GM12878 (cell line): ENCODE data around the gene UPF1. TPM values are rescaled to one million over a fixed set of nuclear protein-coding genes. Genes with fewer than 3 reads are reported as not detected.

Source experiments
- ATAC-seq: fragments of 200-7000 bp; cut with Tn5 transposase; 3 replicates; pipeline ENCODE4 v1.9.1; 2020; ENCODE audit warnings: mild to moderate bottlenecking, moderate library complexity
- BruUV-seq: library from RNA; stranded (reverse); fragments of 400-500 nt; replicated peaks from 2 replicates; lab custom pipeline; 2021; lab: Mats Ljungman, UMichigan
- CTCF ChIA-PET: fragments of 300-600 bp; sonication (Branson Sonifier 250); formaldehyde crosslinking; extraction: SDS; loops from one replicate; lab custom pipeline; 2021; ENCODE audit warnings: inconsistent platforms; lab: Yijun Ruan, JAX
- POLR2A ChIA-PET: fragments of 350-600 bp; formaldehyde crosslinking; extraction: SDS; loops from one replicate; lab custom pipeline; 2021; ENCODE audit warnings: inconsistent platforms; lab: Charles Lee
- RAD21 ChIA-PET: fragments of 300-600 bp; sonication (Branson Sonifier 250); formaldehyde crosslinking; loops from one replicate; lab custom pipeline; 2023; ENCODE audit warnings: antibody characterized with exemption; ENCODE audit not compliant: unreplicated experiment; lab: Charles Lee
- SMC1A ChIA-PET: fragments of 300-600 bp; sonication (Branson Sonifier 250); formaldehyde crosslinking; loops from one replicate; lab custom pipeline; 2023; ENCODE audit not compliant: unreplicated experiment, uncharacterized antibody; lab: Charles Lee
- DNase-seq: peaks from one replicate; pipeline ENCODE4 v3.0.0-alpha.2; 2011; ENCODE audit warnings: low read depth, low spot score
- FAIRE-seq: peaks from 3 replicates; lab custom pipeline; 2011; peaks lifted over from hg19 to GRCh38; lab: Jason Lieb, UNC
- H2AFZ ChIP-seq: 2 replicates; pipeline ENCODE4 v1.6.0; 2011; ENCODE audit warnings: low read depth, low read length, control low read depth; ENCODE audit not compliant: control insufficient read depth
- H3K27ac ChIP-seq: 2 replicates; pipeline ENCODE4 v1.5.1; 2011; ENCODE audit warnings: control low read depth; ENCODE audit not compliant: control insufficient read depth, insufficient read depth
- H3K27me3 ChIP-seq, 2 experiments: replicated peaks in 1 of 2; 2 replicates each; pipeline versions ENCODE4 v1.6.0 to v1.6.1; 2011; ENCODE audit warnings: low read length in 1 of 2; ENCODE audit not compliant: control insufficient read depth in 2 of 2, insufficient read depth in 2 of 2
- H3K36me3 ChIP-seq, 2 experiments: 2 replicates each; pipeline ENCODE4 v1.5.1; 2011; ENCODE audit warnings: low read length in 1 of 2; ENCODE audit not compliant: control insufficient read depth in 2 of 2, insufficient read depth in 2 of 2
- H3K4me1 ChIP-seq: 2 replicates; pipeline ENCODE4 v1.6.1; 2011; ENCODE audit warnings: mild to moderate bottlenecking, low read length, moderate library complexity, mixed read lengths; ENCODE audit not compliant: control insufficient read depth, insufficient read depth
- H3K4me2 ChIP-seq: 2 replicates; pipeline ENCODE4 v1.6.0; 2011; ENCODE audit warnings: control low read depth; ENCODE audit not compliant: control insufficient read depth, insufficient read depth
- H3K4me3 ChIP-seq: fragments of 200-600 bp; sonication (generic); 2 replicates; pipeline ENCODE4 v1.5.1; 2016
- H3K79me2 ChIP-seq: 2 replicates; pipeline ENCODE4 v1.6.0; 2011; ENCODE audit warnings: low read length; ENCODE audit not compliant: control insufficient read depth, insufficient read depth
- H3K9ac ChIP-seq: 2 replicates; pipeline ENCODE4 v1.8.0; 2011; ENCODE audit warnings: low read length, control low read depth, mixed read lengths; ENCODE audit not compliant: control insufficient read depth, insufficient read depth
- H3K9me3 ChIP-seq: replicated peaks from 3 replicates; pipeline ENCODE4 v1.5.1; 2011; ENCODE audit warnings: mild to moderate bottlenecking, low read length; ENCODE audit not compliant: control insufficient read depth, insufficient read depth
- H4K20me1 ChIP-seq: 2 replicates; pipeline ENCODE4 v1.6.0; 2011; ENCODE audit not compliant: control insufficient read depth, insufficient read depth
- BMI1 ChIP-seq: fragments of 450-650 bp; IDR thresholded peaks from 2 replicates; pipeline ENCODE4 v1.6.1; 2016; ENCODE audit warnings: mild to moderate bottlenecking, moderate library complexity, borderline replicate concordance
- CHD4 ChIP-seq: fragments of 200-600 bp; sonication (generic); IDR thresholded peaks from 2 replicates; pipeline ENCODE4 v1.6.1; 2016; ENCODE audit warnings: mild to moderate bottlenecking
- MYC ChIP-seq: IDR thresholded peaks from 2 replicates; pipeline ENCODE4 v1.6.1; 2011; ENCODE audit warnings: mild to moderate bottlenecking, low read length, moderate library complexity, inconsistent platforms; ENCODE audit not compliant: insufficient read depth, insufficient replicate concordance, insufficient read length, severe bottlenecking
- NR2F1 ChIP-seq: fragments of 450-650 bp; conservative IDR thresholded peaks from 2 replicates; pipeline ENCODE4 v1.6.1; 2017; ENCODE audit warnings: mild to moderate bottlenecking
- PAX5 ChIP-seq: IDR thresholded peaks from 2 replicates; pipeline ENCODE4 v1.6.1; 2011; ENCODE audit warnings: low read depth, low read length, borderline replicate concordance
- SMARCA5 ChIP-seq: fragments of 450-650 bp; IDR thresholded peaks from 2 replicates; pipeline ENCODE4 v1.6.1; 2017; ENCODE audit warnings: mild to moderate bottlenecking
- SP1 ChIP-seq: IDR thresholded peaks from one replicate; pipeline ENCODE4 v1.6.1; 2011; ENCODE audit warnings: low read depth, low read length
- TBL1XR1 ChIP-seq: IDR thresholded peaks from 2 replicates; pipeline ENCODE4 v1.6.1; 2012; ENCODE audit warnings: low read depth, low read length, improper control_type of control experiment
- WRNIP1 ChIP-seq: IDR thresholded peaks from 2 replicates; pipeline ENCODE4 v1.6.1; 2011; ENCODE audit warnings: low read depth, low read length, improper control_type of control experiment, borderline replicate concordance
- ZBED1 ChIP-seq: IDR thresholded peaks from 2 replicates; pipeline ENCODE4 v1.6.1; 2016; ENCODE audit warnings: borderline replicate concordance
- ZNF384 ChIP-seq: IDR thresholded peaks from 2 replicates; pipeline ENCODE4 v1.6.1; 2012; ENCODE audit warnings: low read depth, mild to moderate bottlenecking, low read length, improper control_type of control experiment, borderline replicate concordance
- whole genome bisulfite sequencing: methylation state at CpG from one replicate; pipeline ENCODE4 v1.1.6; 2016; ENCODE audit warnings: low lambda C conversion rate; ENCODE audit not compliant: insufficient replicate concordance, insufficient coverage; ENCODE audit errors: missing lambda C conversion rate; 5-methylcytosine and 5-hydroxymethylcytosine counted together
- in situ Hi-C: fragments of 300-500 bp; cut with MboI; formaldehyde crosslinking; loops from 9 replicates; pipeline ENCODE4 v1.14.3; 2018; ENCODE audit warnings: mixed read lengths
- intact Hi-C: fragments of 100-400 bp; cut with micrococcal nuclease; formaldehyde crosslinking; loops from one replicate; pipeline ENCODE4 v1.14.2; 2022; ENCODE audit not compliant: unreplicated experiment
- polyA plus RNA-seq, 11 experiments: library from polyadenylated mRNA; depleted of rRNA in 4 of 11; unstranded in 6 of 11; stranded (reverse) in 5 of 11; fragments of >200 nt; fragmentation: Nextera tagmentation in 4 of 11; fragmentation: Illumina TruSeq in 1 of 11; extraction: Ambion mirVana in 4 of 11; extraction: Trizol in 1 of 11; gene quantifications; 1 replicate in 1 of 11; 2 replicates in 10 of 11; pipeline versions ENCODE4 v1.2.1 to v1.2.3, GENCODE V29; 2011 to 2016; ENCODE audit warnings: inconsistent platforms in 2 of 11, missing spikeins in 2 of 11, low read depth in 1 of 11
- total RNA-seq, 4 experiments: library from RNA; depleted of rRNA in 3 of 4; stranded (reverse); fragments of >200 nt in 3 of 4; fragmentation: Illumina TruSeq in 1 of 4; extraction: Trizol in 1 of 4; gene quantifications; 2 replicates each; pipeline versions ENCODE4 v1.2.1 to v1.2.3, GENCODE V29; 2013 to 2021
- TF ChIP-seq, protein P1 (sequence below): fragments of 450-650 bp; IDR thresholded peaks from 2 replicates; pipeline ENCODE4 v1.6.1; 2018; ENCODE audit warnings: borderline replicate concordance, mild to moderate bottlenecking; ENCODE audit not compliant: partially characterized antibody
- TF ChIP-seq, protein P2 (sequence below): fragments of 450-650 bp; IDR thresholded peaks from 2 replicates; pipeline ENCODE4 v1.6.1; 2014; ENCODE audit warnings: mild to moderate bottlenecking
- TF ChIP-seq, protein P3 (sequence below): fragments of 150-350 bp; IDR thresholded peaks from 2 replicates; pipeline ENCODE4 v1.6.1; 2016; ENCODE audit warnings: low read depth, low read length
- TF ChIP-seq, protein P4 (sequence below): IDR thresholded peaks from 2 replicates; pipeline ENCODE4 v1.6.1; 2012; ENCODE audit warnings: low read depth, low read length, improper control_type of control experiment

Gene UPF1
- total and polyA plus RNA-seq, 10 of the 15 experiments (the other 5 are each of a cell fraction or from before 2014, with no cell fraction given): 0.58 to 80.9 (median 18.7) TPM

DNA sequence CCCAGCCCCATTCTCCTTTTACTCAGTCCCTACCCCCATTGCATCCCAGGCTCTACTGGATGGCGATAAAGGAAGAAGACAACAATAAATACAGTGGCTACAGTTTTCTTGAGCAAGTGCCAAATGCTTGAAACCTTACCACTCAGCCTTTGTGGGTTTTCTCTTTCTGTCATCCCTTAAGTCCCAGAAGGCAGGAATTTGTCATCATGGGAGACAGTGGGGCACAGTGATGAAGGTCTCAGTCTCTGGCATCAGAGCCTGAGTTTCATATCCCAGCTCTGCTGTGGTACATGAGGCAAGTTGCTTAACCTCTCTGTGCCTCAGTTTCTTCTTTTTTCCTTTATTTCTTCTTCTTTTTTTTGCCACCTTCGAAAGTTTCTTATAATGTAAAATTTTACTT, 35.5 kb upstream of the UPF1 start (continued):
- TF ChIP-seq CHD4 (no peak), ZNF384 (no peak), SMARCA5 (no peak)
- TF ChIP-seq, protein P1, sequence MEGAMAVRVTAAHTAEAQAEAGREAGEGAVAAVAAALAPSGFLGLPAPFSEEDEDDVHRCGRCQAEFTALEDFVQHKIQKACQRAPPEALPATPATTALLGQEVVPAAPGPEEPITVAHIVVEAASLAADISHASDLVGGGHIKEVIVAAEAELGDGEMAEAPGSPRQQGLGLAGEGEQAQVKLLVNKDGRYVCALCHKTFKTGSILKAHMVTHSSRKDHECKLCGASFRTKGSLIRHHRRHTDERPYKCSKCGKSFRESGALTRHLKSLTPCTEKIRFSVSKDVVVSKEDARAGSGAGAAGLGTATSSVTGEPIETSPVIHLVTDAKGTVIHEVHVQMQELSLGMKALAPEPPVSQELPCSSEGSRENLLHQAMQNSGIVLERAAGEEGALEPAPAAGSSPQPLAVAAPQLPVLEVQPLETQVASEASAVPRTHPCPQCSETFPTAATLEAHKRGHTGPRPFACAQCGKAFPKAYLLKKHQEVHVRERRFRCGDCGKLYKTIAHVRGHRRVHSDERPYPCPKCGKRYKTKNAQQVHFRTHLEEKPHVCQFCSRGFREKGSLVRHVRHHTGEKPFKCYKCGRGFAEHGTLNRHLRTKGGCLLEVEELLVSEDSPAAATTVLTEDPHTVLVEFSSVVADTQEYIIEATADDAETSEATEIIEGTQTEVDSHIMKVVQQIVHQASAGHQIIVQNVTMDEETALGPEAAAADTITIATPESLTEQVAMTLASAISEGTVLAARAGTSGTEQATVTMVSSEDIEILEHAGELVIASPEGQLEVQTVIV: no peak

DNA sequence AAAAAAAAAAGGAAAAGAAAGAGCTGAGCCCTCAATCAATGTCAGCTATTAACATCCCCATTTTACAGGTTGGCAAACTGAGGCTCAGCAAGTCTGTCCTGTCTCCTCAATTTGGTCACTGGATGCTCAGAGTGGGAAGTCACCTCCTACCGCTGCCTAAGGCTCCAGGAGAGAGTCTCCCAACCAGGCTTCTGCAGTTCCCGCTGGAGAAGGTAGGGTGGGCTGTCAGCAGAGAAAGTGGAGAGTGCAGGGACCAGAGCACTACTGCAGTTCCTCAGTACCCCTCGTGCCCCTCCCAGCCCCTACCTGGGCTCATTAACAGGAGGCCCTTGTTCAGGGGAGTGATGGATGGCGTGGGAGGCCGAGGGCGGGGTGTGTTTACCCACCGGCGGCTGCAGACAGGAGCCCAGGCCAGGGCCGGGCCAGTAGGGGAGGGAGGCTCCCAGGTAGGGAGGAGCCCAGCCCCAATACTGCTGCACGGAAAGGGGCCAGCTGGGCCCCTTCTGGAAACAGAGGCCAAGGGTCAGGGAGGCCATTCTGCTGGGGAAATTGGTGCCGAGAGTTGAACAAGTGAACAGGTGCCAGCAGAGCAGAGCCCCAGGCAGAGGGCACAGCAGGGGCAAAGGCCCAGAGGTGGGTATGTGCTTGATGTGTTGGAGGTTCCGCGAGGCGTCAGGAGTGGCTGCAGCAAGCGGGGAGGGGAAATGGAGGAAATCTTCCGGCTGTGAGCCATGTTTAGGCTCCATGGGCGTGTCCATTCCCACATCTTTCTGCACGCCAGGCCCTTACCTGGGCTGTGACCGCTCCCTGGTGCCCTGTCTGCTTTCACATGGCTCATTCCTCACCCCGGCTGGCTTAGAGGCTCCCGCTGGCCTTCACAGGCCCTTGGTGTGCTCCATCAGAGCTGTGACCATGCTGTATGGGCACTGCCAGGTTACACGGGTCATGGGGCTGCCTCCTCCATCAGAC, 33.1 kb upstream of the UPF1 start:
- Histone ChIP-seq H3K36me3 (no peaks in the 10 kb centered on the region), H2AFZ (no peak overlapping the region), H3K79me2 (no peaks in the 10 kb centered on the region), H4K20me1 (no peaks in the 10 kb centered on the region), H3K4me1 (no peaks in the 10 kb centered on the region), H3K27me3 (peaks cover 3 to 5% of the 10 kb centered on the region in 2 experiments), H3K4me3 (no peak overlapping the region), H3K9ac (no peak overlapping the region), H3K27ac (no peak overlapping the region), H3K4me2 (no peak overlapping the region), H3K9me3 (no peaks in the 10 kb centered on the region; the same call in 2 of the 3 replicates)
- 43% methylated on average over 22 of the region's 22 CpGs for WGBS
- ChIA-PET CTCF (no interaction called here), RAD21 (no interaction called here), SMC1A (no interaction called here), POLR2A (no interaction called here)
- BruUV-seq: no TSS peak
- in situ Hi-C loops: no loop called here
- intact Hi-C loops: no loop called here
- FAIRE-seq: no peak
- DNase-seq: no peak
- ATAC-seq: no peak
- TF ChIP-seq TBL1XR1 (no peak), SP1 (no peak), PAX5 (no peak), ZBED1 (no peak), MYC (no peak), WRNIP1 (no peak), BMI1 (no peak), NR2F1 (no peak)
- TF ChIP-seq, protein P2, sequence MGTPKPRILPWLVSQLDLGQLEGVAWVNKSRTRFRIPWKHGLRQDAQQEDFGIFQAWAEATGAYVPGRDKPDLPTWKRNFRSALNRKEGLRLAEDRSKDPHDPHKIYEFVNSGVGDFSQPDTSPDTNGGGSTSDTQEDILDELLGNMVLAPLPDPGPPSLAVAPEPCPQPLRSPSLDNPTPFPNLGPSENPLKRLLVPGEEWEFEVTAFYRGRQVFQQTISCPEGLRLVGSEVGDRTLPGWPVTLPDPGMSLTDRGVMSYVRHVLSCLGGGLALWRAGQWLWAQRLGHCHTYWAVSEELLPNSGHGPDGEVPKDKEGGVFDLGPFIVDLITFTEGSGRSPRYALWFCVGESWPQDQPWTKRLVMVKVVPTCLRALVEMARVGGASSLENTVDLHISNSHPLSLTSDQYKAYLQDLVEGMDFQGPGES: no peak
- TF ChIP-seq, protein P3, sequence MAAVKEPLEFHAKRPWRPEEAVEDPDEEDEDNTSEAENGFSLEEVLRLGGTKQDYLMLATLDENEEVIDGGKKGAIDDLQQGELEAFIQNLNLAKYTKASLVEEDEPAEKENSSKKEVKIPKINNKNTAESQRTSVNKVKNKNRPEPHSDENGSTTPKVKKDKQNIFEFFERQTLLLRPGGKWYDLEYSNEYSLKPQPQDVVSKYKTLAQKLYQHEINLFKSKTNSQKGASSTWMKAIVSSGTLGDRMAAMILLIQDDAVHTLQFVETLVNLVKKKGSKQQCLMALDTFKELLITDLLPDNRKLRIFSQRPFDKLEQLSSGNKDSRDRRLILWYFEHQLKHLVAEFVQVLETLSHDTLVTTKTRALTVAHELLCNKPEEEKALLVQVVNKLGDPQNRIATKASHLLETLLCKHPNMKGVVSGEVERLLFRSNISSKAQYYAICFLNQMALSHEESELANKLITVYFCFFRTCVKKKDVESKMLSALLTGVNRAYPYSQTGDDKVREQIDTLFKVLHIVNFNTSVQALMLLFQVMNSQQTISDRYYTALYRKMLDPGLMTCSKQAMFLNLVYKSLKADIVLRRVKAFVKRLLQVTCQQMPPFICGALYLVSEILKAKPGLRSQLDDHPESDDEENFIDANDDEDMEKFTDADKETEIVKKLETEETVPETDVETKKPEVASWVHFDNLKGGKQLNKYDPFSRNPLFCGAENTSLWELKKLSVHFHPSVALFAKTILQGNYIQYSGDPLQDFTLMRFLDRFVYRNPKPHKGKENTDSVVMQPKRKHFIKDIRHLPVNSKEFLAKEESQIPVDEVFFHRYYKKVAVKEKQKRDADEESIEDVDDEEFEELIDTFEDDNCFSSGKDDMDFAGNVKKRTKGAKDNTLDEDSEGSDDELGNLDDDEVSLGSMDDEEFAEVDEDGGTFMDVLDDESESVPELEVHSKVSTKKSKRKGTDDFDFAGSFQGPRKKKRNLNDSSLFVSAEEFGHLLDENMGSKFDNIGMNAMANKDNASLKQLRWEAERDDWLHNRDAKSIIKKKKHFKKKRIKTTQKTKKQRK: no peak
- TF ChIP-seq, protein P4, sequence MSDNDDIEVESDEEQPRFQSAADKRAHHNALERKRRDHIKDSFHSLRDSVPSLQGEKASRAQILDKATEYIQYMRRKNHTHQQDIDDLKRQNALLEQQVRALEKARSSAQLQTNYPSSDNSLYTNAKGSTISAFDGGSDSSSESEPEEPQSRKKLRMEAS: no peak
